ENCODE data around the gene ROR1.
A peak's percentile ranks its signal among the peaks of the same experiment; 100 is the strongest.

The ROR1 gene

GRCh38 chr1:64051796-64052195 is 278.0 kb downstream of the ROR1 start (continued):
- TF ChIP-seq ZBTB20 (tag by site-specific recombination; IDR thresholded peaks at IDR 0.05), result no peak
- TF ChIP-seq ZNF518A (tag by site-specific recombination; conservative IDR thresholded peaks at IDR 0.05; ENCODE audit: low read depth), result no peak
- TF ChIP-seq PRDM6 (tag by site-specific recombination; IDR thresholded peaks at IDR 0.05), result peak; percentile 45
- TF ChIP-seq ZXDB (tag by site-specific recombination; IDR thresholded peaks at IDR 0.05), result no peak
- TF ChIP-seq ZNF302 (tag by site-specific recombination; IDR thresholded peaks at IDR 0.05; ENCODE audit: low read depth), result no peak
- TF ChIP-seq ZNF292 (tag by site-specific recombination; IDR thresholded peaks at IDR 0.05; ENCODE audit: borderline replicate concordance, low read depth), result no peak
- TF ChIP-seq ZNF677 (tag by site-specific recombination; IDR thresholded peaks at IDR 0.05), result no peak
- peak; percentile 61; the same call in 1 of the 2 replicates for TF ChIP-seq OSR2 (tag by site-specific recombination; IDR thresholded peaks at IDR 0.05)
- TF ChIP-seq SP7 (tag by site-specific recombination; IDR thresholded peaks at IDR 0.05), result peak; percentile 57
- peak; percentile 77 for TF ChIP-seq ZBTB17 (tag by site-specific recombination; IDR thresholded peaks at IDR 0.05)
- TF ChIP-seq TSHZ1 (tag by site-specific recombination; IDR thresholded peaks at IDR 0.05; ENCODE audit: borderline replicate concordance), result no peak
- TF ChIP-seq ZNF629 (tag by site-specific recombination; IDR thresholded peaks at IDR 0.05), result no peak
- no peak for TF ChIP-seq ZBTB7A (tag by site-specific recombination; IDR thresholded peaks at IDR 0.05; ENCODE audit: low read depth)
- no peak for TF ChIP-seq SP3 (tag by site-specific recombination; IDR thresholded peaks at IDR 0.05)

- no peak overlapping the region for H3K4me3 ChIP-seq (ENCODE audit: low read depth, low read length)
- no peak overlapping the region for H3K27ac ChIP-seq (ENCODE audit: extremely low read depth, low read depth, low read length)
- H3K4me1 ChIP-seq (ENCODE audit: control insufficient read depth, insufficient read depth, low read length), result peaks cover 3% of the 10 kb centered on the region; the same call in 1 of the 2 replicates
- TF ChIP-seq ZNF626 (tag by site-specific recombination; IDR thresholded peaks at IDR 0.05) (no peak), ZNF529 (tag by site-specific recombination; IDR thresholded peaks at IDR 0.05; ENCODE audit: insufficient replicate concordance) (no peak), ZBTB7A (tag by site-specific recombination; IDR thresholded peaks at IDR 0.05; ENCODE audit: low read depth) (no peak), ZBTB26 (tag by site-specific recombination; optimal IDR thresholded peaks at IDR 0.05) (no peak), ZBTB48 (tag by site-specific recombination; IDR thresholded peaks at IDR 0.05) (no peak), ZSCAN16 (tag by site-specific recombination; IDR thresholded peaks at IDR 0.05) (no peak), PBX3 (CRISPR knock-in tag; IDR thresholded peaks at IDR 0.05) (no peak)
- ChIA-PET POLR2A (no interaction called here), CTCF (interaction anchor here (0.7 kb wide), 2 partner anchors 18 to 138 kb away, joined by 3 to 5 read pairs; no protein-coding TSS in a partner anchor)
- H3K9me3 ChIP-seq (ENCODE audit: control insufficient read depth, insufficient read depth, low read depth, low read length), result no peaks in the 10 kb centered on the region
- H3K36me3 ChIP-seq (ENCODE audit: control insufficient read depth in 2 of 2, insufficient read depth in 1 of 2, low read length in 2 of 2), result no peaks in the 10 kb centered on the region
These were observed 279.0 kb downstream of the ROR1 start for GRCh38 chr1:64052777-64053176.

All from HEK293 (cell line).